HG03558 (cell line): ENCODE measurements around the gene SH3D19.

Experiments used
- ATAC-seq: cut with Tn5 transposase; IDR thresholded peaks from one replicate; pipeline ENCODE4 v1.9.1; 2021; ENCODE audit warnings: moderate number of reproducible peaks; ENCODE audit not compliant: unreplicated experiment; ENCODE audit errors: extremely low read depth

The SH3D19 gene, protein sequence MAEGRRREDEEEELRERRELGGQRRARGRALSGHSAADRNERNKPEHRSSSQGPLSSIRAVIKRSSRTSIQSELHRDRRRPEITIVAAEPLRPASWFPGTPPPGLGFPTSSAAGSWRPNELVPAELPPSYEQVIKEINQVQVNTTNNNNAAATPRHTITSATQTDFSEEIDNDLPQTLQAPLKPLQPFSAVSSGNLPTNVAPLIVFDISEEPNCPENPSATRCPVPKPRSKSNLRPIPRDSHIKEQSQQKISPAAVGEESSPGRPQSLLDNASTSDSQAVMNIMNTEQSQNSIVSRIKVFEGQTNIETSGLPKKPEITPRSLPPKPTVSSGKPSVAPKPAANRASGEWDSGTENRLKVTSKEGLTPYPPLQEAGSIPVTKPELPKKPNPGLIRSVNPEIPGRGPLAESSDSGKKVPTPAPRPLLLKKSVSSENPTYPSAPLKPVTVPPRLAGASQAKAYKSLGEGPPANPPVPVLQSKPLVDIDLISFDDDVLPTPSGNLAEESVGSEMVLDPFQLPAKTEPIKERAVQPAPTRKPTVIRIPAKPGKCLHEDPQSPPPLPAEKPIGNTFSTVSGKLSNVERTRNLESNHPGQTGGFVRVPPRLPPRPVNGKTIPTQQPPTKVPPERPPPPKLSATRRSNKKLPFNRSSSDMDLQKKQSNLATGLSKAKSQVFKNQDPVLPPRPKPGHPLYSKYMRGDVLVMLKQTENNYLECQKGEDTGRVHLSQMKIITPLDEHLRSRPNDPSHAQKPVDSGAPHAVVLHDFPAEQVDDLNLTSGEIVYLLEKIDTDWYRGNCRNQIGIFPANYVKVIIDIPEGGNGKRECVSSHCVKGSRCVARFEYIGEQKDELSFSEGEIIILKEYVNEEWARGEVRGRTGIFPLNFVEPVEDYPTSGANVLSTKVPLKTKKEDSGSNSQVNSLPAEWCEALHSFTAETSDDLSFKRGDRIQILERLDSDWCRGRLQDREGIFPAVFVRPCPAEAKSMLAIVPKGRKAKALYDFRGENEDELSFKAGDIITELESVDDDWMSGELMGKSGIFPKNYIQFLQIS

DNA sequence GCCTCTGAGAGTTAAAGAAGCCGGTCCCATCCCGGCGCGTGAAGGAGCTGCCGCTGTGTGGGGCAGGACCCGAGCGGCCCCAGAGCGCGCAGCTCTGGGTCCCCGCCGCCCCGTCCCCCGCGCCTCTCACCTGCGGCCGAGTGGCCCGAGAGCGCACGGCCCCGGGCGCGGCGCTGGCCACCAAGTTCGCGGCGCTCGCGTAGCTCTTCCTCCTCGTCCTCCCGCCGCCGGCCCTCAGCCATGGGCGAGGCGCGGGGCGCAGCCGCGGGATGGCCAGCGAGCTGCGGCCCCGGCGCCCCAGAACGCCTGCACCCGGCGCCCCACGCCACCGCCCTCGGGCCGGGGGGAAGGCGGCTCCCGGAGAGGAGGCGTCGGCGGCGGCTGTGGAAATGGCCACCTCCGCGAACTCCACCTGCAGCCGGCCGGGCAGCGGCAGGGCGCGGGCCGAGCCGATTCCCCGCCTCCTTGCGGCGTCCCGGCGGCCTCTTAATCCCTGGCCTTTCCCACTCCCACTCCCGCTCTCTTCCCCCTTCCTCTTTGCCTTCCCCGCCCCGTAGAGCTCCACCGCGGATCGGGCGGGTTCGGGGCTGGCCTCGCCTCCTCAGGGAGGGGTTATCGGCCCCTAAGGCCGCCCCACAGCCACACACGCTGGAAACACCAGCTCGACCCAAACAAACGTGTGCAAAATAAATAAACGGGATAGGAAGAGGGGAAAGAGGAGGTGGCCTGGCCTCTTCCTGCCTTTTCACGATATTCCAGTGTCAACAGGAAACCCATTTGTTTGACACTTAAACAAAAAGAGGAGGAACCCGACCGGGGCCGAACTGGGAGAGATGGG lies at the start of gene SH3D19:
Gene SH3D19 (minus strand): TSS at position 495 of the 838 bp plus-strand sequence. CDS start 253 bp downstream, at position 242.
- no peak for ATAC-seq

DNA sequence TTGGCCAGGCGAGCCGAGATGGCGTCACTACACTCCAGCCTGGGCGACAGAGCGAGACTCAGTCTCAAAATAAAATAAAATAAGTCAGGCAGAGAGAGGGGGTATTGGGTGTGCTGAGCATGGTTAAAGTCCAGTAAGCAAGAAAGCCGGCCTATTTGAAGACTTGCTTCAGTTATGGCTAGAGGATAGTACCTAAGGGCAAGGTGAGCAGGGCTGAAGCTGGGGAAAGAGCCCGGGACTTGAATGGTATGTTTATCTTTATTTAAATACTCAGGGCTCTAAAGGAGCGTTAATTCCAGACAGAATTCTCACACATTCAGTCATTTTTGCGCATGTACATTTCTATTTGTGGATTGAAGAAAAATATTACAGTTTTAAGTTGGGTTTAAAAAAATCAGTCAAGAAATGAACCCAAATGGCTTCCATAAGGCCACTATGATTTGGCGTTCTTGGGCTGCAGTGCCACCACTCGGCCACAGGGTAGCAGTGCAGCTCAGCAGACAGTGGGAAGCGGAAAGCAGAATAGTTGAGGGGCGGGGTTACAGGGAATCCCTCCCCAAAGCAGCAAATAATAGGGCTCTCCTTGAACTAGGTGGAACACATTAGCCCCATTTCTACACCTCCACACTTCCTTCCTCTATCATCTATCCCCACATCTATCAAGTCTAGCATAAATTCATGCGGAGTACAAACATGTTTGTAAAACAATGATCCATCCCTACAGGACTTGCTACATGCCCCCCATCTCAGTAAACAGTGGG lies 37.2 kb upstream of the SH3D19 start:
- peak; percentile 85 for ATAC-seq

DNA sequence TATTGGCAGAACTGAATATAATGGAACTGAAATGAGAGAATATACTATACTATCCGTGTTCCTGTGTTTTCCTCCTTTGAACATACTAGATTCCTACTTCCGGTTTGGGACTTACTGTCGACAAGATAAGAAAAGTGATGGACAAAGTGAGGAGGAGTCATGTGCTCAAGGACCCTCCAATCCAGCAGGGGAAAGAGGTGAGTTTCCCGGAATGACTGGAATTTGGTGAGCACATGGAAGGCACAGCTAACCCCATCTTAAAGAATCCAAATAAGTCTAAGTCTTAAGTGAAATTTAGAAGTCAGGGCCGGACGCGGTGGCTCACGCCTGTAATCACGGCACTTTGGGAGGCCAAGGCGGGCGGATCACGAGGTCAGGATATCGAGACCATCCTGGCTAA lies 36.6 kb upstream of the SH3D19 start:
- ATAC-seq: no peak

DNA sequence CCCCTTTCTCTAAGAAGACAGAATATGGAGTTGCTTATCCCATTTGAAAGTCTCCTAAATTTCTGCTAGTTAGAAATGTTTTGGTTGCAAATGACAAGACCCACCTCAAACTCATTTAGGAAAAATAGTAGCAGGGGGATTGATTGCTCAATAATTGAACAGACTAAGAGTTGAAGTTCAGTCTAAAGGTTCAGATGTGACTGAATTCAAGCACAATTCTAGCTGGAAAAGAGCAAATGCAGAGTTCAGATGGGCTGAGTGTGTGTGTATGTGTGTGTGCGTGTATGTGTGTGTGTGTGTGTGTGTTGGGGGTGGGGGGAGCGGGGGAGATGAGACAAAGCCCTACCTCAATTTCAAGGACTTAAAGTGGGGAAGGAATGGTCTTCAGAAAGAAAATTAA lies 35.7 kb upstream of the SH3D19 start:
- no peak for ATAC-seq

DNA sequence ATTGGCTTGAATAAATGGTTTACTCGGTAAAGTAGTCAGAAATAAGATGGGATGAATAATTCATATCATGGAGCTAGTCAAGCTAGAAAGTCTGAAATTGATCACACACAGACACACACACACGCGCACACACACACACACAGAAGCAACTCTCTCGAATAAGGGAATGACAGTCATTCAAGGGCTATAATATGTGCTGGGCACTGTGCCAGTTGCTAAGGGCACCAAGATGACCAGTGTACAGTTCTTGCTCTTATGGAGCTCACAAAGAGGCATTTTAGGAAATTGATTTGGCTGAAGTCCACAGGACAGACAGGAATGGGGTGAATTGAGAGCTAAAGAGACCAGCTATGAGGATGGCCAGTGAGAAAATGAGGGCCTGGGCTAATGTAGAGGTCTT lies 34.2 kb upstream of the SH3D19 start:
- ATAC-seq: no peak

DNA sequence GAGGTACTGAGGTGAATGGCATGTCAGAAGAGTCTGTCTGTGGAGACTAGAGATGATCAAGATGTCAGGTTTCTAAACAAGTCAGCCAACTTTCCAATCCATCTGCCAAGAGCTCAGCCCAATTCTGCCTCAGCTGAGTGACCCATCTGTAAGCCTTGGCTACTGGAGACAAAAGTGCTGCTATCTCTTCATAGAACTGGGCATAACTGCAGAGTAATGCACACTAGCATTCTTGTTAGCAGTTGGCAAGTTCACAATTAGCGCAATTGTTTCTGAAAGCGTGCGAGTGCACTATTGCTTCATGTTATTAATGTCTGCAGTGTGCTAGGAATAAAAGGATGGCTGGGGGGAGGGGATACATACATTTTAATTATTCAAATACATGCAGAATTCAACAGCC lies 32.9 kb upstream of the SH3D19 start:
- ATAC-seq: no peak

DNA sequence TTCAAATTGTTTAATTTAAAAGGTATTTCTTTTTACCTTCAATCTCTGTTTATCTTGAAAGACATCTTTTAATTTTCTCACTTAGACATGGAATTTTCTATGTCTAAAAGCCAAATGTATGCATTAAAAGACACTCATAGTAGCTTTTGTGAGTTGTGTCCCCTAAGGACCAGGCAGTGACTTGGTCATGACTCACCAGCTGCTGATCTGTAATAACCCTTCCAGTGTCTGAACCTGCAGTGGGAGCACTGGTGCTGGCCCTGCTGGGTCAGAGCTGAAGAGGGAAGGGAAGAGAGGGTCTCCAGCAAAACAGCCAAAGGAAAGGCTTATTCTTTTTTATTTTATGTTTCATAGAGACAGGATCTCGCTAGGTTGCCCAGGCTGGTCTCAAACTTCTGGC lies 31.1 kb upstream of the SH3D19 start:
- ATAC-seq: no peak

DNA sequence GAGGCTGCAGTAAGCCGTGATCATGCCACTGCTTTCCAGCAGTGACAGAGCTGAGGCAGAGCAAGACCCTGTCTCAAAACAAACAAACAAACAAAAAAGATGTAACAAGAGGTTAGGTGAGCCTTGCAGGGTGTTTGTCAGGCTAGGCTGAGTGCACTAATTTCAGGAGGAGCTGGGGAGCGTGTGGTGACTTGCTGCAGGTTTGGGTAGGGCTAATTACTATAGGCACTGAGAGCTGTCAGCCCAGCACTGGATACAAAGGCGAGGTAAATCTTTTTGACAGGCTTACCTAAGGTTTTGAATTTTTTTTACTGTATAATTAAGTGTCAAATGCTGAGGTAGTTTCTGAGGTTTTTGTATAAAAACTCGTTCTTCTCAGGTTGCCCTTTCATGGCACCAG lies 29.8 kb upstream of the SH3D19 start:
- no peak for ATAC-seq

DNA sequence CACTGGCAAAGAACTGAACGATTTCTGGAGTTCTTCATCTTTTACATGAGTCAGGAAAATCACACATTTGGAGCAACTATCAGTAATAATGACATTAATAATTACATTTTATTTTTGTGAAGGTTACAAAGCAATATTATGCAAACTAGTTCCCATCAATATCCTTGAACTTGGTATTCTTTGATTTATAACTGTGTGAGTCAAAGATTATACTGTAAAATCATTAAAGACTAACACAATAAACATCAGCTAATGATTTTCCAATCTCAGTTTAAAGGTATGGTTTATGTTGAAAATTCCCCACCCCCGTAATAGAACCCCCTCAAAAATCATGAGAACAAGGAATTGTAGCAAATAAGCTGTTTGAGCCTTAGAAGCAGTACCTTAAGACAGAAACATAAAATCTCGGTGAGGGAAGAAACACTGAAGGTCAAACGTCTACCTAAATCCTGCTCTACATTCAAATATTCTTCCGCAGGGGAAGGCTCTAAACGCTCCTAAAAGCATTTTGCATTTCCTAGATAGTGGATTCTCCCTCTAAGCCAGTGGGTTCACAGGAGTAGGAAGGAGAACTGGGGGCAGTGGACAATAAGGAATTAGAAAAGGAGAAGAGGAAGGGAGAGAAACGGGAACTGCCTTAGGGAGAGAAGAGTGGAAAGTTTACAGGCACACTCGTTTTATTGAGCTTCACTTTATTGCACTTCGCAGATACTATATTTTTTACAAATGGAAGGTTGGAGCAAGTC lies 22.3 kb upstream of the SH3D19 start:
- no peak for ATAC-seq

DNA sequence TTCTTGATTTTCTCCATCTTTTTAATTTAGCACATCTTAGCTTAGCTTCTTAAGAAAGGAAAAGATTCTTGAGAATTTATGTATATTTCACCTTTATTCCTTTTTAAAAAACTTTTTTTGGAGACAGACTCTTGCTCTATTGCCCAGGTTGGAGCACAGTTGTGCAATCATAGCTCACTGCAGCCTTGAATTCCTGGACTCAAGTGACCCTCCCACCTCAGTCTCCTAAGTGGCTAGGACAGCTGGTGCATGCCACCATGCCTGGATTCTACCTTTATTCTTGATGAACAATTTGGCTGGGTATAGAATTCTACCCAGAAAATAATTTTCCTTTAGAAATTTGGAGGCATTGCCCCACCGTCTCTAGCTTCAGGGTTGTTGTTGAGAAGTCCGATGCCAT lies 19.5 kb upstream of the SH3D19 start:
- no peak for ATAC-seq

DNA sequence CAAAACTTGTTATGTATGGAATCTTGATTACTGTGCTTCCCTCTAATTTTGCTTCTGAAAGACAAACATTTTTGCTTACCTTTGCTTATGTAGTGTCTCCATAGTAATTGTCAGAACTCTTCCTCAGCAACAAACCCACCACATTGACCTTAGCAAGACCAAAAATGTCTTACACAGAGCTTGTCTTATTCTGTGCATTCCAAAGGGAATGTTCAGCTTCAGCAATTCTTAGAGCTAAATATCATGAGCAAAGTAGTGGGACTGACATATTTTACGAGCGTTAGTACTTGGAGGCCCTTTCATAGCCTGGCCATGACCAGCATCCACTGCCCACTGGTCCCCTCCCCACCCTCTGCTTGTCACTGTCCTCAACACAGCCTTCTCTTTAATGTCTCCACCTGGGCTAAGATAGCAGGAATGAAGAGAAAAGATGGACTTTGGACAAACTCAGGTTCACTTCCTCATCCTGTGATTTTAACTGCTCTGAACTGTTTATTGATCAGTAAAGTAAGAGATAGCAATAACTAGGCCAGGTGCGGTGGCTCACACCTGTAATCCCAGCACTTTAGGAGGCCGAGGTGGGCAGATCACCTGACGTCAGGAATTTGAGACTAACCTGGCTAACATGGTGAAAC lies 15.5 kb upstream of the SH3D19 start:
- ATAC-seq: no peak

DNA sequence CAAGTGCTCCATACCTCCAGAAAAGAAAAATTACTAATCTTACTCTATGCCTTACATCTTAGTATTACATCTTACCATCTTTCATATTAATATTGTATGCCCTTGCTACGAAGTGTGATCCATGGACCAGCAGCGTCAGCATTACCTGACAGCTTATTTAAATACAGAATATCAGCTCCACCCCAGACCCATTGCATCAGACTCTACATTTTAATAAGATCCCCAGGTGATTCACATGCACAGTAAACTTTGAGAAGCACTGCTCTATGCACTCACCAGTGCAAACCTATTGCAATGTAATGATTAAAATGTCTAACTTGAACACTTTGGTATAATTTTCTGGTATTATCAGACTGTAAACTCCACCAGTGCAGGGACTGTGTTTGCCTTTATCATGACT lies 14.1 kb upstream of the SH3D19 start:
- ATAC-seq: no peak

DNA sequence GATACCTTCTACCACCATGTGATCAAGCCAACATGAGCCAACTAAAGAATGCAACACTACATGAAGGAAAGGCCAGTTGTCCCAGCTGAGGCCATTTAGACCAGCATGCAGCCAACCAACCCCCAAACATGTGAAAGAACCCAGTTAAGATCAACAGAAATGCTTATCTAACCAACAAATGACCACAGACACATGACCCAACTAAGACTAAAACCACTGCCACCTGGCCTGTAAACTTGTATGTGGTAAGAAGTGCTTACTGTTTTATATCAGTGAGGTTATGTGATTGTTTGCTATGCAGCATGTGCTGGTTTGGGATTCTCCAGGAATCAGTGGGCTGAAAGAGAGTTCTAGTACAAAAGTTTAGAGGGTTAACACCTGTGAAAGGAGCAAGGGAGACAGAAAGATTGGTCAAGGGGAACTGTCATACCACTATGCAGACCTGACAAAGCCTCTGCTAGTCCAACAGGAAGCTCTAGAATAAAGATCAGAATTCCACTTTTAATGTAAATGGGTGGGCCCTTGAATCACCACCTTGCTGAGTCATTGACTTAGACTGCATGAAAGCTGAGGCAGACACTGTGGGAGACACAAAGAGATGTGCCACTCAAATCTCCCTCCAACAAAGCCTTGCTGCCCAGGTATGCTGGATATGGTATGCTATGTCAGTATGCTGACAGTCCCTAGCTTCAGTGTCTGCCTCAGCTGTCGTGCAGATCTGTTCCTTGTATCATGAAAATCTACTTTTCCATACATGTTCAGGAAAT lies 6.1 kb upstream of the SH3D19 start:
- ATAC-seq: no peak

DNA sequence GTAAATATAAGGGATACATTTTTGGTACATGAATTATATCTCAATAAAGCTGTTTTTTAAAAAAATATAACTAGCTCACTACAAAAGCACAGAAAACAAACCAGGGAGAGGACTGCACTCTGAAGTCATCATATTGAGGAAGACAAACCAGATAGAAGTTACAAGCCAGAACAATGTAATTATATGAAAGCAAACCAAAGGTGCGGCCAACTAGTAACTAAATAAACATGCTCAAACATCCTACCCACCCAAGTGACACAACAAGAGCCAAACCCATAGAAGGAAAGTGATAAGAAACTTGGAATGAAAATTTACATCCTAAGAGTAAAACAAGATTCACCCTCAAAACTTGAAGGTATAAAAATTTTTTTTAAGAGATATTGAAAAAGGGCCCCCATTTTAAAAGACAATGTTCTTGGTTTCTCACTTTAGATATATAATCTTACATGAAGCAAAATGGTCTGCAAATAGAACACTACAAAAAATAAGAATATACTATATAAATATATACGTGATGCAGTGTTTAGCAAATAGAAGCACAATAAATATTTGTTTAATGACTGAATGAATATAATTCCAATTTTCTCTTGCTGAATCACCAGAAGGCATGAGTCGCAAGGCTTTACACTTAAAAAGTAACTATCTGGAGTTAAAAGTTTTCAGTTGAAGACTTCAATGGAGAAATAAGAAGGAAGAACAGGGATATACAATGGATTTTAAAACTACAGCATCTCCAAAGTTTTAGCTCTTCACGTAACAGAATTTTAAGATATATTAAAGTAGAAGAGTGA lies 4.0 kb upstream of the SH3D19 start:
- no peak for ATAC-seq

DNA sequence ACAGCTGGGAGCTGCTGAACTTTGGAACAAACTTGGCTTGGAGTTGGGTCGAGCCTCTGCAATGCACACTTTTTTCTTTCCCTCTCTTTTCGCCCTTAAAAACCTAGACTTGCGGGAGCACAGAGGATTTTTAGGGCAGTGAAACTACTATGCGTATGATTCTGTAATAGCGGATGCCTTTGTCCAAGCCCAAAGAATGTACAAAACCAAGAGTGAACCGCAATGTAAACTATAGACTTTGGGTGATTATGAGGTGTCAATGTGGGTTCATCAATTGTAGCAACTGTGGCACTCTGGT lies 493 bp upstream of the SH3D19 start:
- no peak for ATAC-seq

DNA sequence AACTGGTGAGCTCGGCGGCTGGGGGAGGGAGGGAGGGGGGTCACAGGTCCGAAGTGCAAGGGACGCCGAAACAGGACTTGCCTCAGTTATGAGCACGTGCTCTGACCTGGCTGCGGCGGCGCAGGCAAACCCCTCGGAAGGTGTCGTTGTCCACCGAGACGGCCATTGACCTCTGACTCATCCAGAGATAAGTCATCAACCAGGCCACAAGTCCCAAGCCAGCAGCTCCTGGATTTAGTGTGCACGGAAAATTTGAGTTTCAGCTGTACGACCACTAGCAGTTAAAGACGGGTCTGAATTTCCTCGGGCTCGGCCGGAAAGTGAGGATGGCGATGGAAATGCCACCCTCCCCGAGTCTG lies 674 bp downstream of the SH3D19 start:
- ATAC-seq: no peak

DNA sequence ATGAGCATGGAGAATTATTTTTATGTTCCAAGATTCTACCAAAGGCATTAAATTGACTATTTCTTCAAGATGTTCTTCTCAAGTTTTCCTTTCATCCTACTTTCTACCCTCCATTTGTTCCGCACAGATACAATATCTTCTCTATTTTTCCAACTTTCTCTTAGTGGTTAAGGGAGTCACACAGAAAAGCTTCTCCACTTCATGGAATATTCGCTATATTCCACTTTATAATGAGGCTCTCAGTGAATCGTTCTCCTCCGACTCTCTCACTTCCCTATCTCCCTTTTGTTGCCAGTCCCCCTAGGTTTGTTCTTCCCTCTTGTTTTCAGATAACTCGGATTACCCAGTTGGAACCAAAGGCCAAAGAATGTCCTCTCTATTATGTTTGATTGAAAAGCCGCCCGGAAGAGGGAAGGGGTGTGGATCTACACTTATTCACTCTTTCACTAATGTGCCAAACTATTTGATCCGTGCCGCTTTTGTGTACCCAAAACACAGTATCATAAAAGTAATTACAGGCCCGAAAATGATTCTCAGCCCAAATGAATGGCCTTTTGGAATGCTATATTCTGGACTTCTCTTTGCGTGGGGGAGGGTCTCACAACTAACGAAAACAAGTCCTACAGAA lies 1.2 kb downstream of the SH3D19 start:
- no peak for ATAC-seq
